Osteoblast (primary cell): ENCODE data around the gene ITPKA. TPM values are rescaled to one million over a fixed set of nuclear protein-coding genes. Genes with fewer than 3 reads are reported as not detected.
A peak's percentile ranks its signal among the peaks of the same experiment; 100 is the strongest.

Source experiments
- DNase-seq: peaks from one replicate; pipeline ENCODE4 v3.0.0; 2011; ENCODE audit warnings: low spot score, mixed read lengths; ENCODE audit not compliant: insufficient read length; ENCODE audit errors: missing footprints
- H2AFZ ChIP-seq: 2 replicates; pipeline ENCODE4 v1.6.0; 2011; ENCODE audit warnings: mild to moderate bottlenecking, low read length
- H3K27ac ChIP-seq: 2 replicates; pipeline ENCODE4 v1.5.1; 2011; ENCODE audit warnings: mild to moderate bottlenecking, low read depth, low read length, moderate library complexity
- H3K27me3 ChIP-seq: 2 replicates; pipeline ENCODE4 v1.6.0; 2012; ENCODE audit warnings: mild to moderate bottlenecking, control low read depth, inconsistent platforms, low read length, moderate library complexity; ENCODE audit not compliant: insufficient read depth
- H3K36me3 ChIP-seq: 2 replicates; pipeline ENCODE4 v1.5.1; 2011; ENCODE audit warnings: mild to moderate bottlenecking, low read length, control low read depth, moderate library complexity; ENCODE audit not compliant: insufficient read depth
- H3K4me1 ChIP-seq: 2 replicates; pipeline ENCODE4 v1.5.1; 2011; ENCODE audit warnings: mild to moderate bottlenecking, low read length, control low read depth, moderate library complexity; ENCODE audit not compliant: insufficient read depth
- H3K4me2 ChIP-seq: 2 replicates; pipeline ENCODE4 v1.6.0; 2011; ENCODE audit warnings: mild to moderate bottlenecking, low read length; ENCODE audit not compliant: insufficient read depth
- H3K4me3 ChIP-seq: fragments of 200-600 bp; sonication (generic); 3 replicates; pipeline ENCODE4 v1.5.1; 2012; ENCODE audit warnings: mild to moderate bottlenecking, low read length, inconsistent platforms; ENCODE audit not compliant: insufficient read depth
- H3K79me2 ChIP-seq: 2 replicates; pipeline ENCODE4 v1.6.0; 2012; ENCODE audit warnings: mild to moderate bottlenecking, low read length, control low read depth, inconsistent platforms; ENCODE audit not compliant: insufficient read depth
- H3K9me3 ChIP-seq: 2 replicates; pipeline ENCODE4 v1.5.1; 2011; ENCODE audit warnings: low read depth, low read length, control low read depth
- H4K20me1 ChIP-seq: 2 replicates; pipeline ENCODE4 v1.6.0; 2012; ENCODE audit warnings: mild to moderate bottlenecking, low read length, control low read depth; ENCODE audit not compliant: insufficient read depth
- total RNA-seq: library from RNA; depleted of rRNA; stranded (reverse); fragments of >200 nt; gene quantifications from 2 replicates; pipeline ENCODE4 v1.2.3, GENCODE V29; 2012
- TF ChIP-seq, protein P1 (sequence below): IDR thresholded peaks from 2 replicates; pipeline ENCODE4 v1.5.1; 2011; ENCODE audit warnings: mild to moderate bottlenecking, low read depth, low read length, moderate library complexity; ENCODE audit errors: extremely low read depth

ITPKA gene
- total RNA-seq, 1 donor: 0.36 TPM

DNA sequence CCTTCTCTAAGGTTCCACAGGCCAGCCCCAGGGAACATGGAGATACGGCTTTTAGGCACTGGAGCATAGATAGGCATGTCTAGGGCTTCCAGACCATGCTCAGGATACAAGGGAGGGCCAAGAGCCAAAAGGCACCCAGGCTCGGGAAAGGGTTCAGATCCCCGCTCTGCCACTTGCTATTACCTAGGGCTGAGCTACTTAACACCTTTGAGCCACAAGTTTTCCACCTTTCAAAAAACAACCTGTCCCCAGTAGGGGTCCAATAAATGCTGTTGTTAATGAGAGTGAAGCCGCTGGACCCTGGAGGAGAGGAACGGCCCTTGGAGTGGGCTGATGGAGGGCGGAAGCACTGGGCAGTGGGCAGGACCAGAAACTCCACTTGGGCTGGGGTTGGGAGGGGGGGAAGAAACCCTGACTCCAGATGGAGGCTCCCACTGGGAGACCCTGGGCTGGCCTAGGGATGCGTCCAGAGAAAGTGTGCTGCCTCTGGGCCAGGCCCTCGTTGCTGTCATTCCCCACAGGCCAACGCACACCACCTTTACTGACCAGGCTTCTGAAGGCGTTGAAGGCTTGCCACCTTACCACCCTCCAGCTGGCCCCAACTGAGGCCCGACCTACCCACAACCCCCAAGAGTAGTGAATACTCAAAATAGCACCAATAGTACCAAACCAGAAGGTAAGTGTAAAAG, 8.6 kb upstream of the ITPKA start:
- peak; percentile 39 for DNase-seq
- TF ChIP-seq, protein P1, sequence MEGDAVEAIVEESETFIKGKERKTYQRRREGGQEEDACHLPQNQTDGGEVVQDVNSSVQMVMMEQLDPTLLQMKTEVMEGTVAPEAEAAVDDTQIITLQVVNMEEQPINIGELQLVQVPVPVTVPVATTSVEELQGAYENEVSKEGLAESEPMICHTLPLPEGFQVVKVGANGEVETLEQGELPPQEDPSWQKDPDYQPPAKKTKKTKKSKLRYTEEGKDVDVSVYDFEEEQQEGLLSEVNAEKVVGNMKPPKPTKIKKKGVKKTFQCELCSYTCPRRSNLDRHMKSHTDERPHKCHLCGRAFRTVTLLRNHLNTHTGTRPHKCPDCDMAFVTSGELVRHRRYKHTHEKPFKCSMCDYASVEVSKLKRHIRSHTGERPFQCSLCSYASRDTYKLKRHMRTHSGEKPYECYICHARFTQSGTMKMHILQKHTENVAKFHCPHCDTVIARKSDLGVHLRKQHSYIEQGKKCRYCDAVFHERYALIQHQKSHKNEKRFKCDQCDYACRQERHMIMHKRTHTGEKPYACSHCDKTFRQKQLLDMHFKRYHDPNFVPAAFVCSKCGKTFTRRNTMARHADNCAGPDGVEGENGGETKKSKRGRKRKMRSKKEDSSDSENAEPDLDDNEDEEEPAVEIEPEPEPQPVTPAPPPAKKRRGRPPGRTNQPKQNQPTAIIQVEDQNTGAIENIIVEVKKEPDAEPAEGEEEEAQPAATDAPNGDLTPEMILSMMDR: no peak
- Histone ChIP-seq H3K36me3 (peaks cover 20% of the 10 kb centered on the region), H3K9me3 (no peaks in the 10 kb centered on the region), H3K4me3 (no peak overlapping the region), H3K79me2 (no peaks in the 10 kb centered on the region), H2AFZ (no peak overlapping the region), H3K27ac (no peak overlapping the region), H4K20me1 (no peaks in the 10 kb centered on the region), H3K4me1 (peaks cover 3% of the 10 kb centered on the region), H3K4me2 (no peak overlapping the region), H3K27me3 (no peaks in the 10 kb centered on the region)

DNA sequence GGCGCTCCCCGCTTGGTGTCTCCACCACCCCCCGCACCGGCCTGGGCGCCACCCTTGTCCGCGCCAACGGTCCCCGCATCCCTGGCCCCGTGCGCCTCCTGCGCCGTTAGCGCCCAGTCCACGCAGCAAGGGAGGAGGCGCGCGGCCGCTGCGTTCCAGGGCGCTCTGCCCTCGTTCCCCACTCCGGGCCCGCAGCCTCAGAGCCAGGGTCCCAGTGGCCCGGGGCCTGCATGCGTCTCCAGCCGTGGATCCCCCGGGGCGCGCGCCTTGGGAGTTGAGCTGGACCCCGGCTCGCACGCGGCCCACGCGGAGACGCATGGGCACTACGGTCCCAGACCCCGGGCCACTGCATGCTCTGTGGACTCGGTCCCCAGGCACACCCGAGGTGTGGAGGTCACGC, 7.4 kb upstream of the ITPKA start:
- no peak overlapping the region for H3K4me3 ChIP-seq
- H2AFZ ChIP-seq: no peak overlapping the region
- peaks cover 9% of the 10 kb centered on the region for H3K36me3 ChIP-seq
- peaks cover 8% of the 10 kb centered on the region for H3K4me1 ChIP-seq
- H3K79me2 ChIP-seq: no peaks in the 10 kb centered on the region
- no peaks in the 10 kb centered on the region for H4K20me1 ChIP-seq
- no peak overlapping the region for H3K4me2 ChIP-seq
- H3K27ac ChIP-seq: no peak overlapping the region
- no peaks in the 10 kb centered on the region for H3K9me3 ChIP-seq
- no peaks in the 10 kb centered on the region for H3K27me3 ChIP-seq
- TF ChIP-seq, protein P1: no peak
- DNase-seq: peak; percentile 31

DNA sequence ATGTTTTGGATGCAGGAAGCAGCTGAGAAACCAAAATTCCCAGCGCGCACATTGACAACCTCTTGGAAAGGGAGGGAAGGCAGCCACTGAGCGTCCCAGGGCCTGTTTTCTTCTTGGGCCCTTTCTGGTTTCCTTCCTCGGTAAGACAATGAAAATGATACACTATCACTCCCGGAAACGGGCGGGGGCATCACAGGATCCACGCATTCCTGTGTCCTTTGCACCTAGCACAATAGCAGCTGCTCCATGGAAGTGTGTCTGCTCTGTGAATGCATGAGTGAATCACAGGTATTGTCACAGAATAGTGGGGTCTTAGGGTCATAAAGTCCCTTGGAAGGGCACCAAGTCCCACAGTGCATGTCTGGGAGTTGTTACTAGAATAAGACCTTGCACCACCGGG, 6.3 kb upstream of the ITPKA start:
- DNase-seq: peak; percentile 57
- Histone ChIP-seq H3K36me3 (peaks cover 7% of the 10 kb centered on the region), H3K4me2 (no peak overlapping the region), H3K27me3 (no peaks in the 10 kb centered on the region), H3K4me3 (no peak overlapping the region), H3K4me1 (peaks cover 10% of the 10 kb centered on the region), H3K9me3 (no peaks in the 10 kb centered on the region), H2AFZ (no peak overlapping the region), H3K79me2 (no peaks in the 10 kb centered on the region), H4K20me1 (no peaks in the 10 kb centered on the region), H3K27ac (no peak overlapping the region)
- TF ChIP-seq, protein P1: no peak

DNA sequence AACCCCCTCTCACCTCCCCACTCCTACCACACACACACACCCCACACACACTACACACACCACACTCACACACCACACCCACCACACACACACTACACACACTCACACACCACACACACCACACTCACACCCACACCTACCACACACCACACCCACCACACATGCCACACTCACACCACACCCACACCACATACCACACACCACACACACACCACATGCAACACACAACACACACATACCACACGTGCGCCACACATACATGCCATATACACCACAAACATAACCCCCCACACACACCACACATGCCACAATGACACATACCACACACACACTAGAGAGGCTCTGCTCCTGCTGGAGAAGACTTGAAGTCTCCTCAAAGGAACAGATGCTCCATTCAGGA, 5.9 kb upstream of the ITPKA start:
- Histone ChIP-seq H3K4me3 (no peak overlapping the region), H3K4me2 (no peak overlapping the region), H4K20me1 (no peaks in the 10 kb centered on the region), H3K4me1 (peaks cover 14% of the 10 kb centered on the region), H2AFZ (no peak overlapping the region), H3K9me3 (no peaks in the 10 kb centered on the region), H3K27me3 (no peaks in the 10 kb centered on the region), H3K79me2 (no peaks in the 10 kb centered on the region), H3K36me3 (peaks cover 2% of the 10 kb centered on the region), H3K27ac (no peak overlapping the region)
- DNase-seq: peak; percentile 26
- TF ChIP-seq, protein P1: no peak
